ENCODE measurements around the gene HLA-C. TPM values are rescaled to one million over a fixed set of nuclear protein-coding genes. Genes with fewer than 3 reads are reported as not detected.

The HLA-C gene
- total and polyA plus RNA-seq, 2 donors (not counting 3 experiments of a cell fraction or from before 2014, with no cell fraction given): 109 to 287 TPM

DNA sequence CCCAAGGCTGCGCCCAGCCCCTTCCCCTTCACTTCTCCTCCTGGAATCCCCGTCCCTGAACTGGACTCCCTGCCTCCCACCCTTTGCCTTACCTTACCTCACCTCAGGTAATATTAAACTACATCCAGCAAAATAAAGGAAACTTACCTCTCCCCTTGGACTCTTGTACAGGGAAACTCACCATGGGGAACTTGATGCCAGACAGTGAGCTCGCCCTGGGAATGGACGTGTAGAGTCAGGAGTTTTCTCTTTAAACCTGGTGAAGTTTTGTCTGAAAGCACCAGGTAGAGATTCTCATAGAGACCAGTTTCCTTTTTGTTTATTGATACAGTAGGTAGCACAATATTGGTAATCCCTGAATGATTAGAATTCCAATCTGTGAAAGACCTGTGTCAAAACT lies 544 bp upstream of the HLA-C start:
- no peaks in the 10 kb centered on the region for H3K9me3 ChIP-seq (replicated peaks; ENCODE audit: control insufficient read depth, insufficient read depth, low read length)
- peaks cover 4% of the 10 kb centered on the region for H3K4me1 ChIP-seq (ENCODE audit: control insufficient read depth, extremely low read depth, insufficient read depth, low read length)
- H3K36me3 ChIP-seq (ENCODE audit: control insufficient read depth in 2 of 2, extremely low read depth in 1 of 2, insufficient read depth in 2 of 2, low read length in 2 of 2): peaks cover 0 to 3% of the 10 kb centered on the region in 2 experiments
- TSS peak; percentile 33 for BruUV-seq (replicated peaks)
- TF ChIP-seq MYC (IDR thresholded peaks at IDR 0.05; ENCODE audit: low read depth, low read length) (no peak), POLR2AphosphoS5 (IDR thresholded peaks at IDR 0.05; ENCODE audit: insufficient read depth, low read depth, low read length) (no peak)
- TF ChIP-seq, protein P1, sequence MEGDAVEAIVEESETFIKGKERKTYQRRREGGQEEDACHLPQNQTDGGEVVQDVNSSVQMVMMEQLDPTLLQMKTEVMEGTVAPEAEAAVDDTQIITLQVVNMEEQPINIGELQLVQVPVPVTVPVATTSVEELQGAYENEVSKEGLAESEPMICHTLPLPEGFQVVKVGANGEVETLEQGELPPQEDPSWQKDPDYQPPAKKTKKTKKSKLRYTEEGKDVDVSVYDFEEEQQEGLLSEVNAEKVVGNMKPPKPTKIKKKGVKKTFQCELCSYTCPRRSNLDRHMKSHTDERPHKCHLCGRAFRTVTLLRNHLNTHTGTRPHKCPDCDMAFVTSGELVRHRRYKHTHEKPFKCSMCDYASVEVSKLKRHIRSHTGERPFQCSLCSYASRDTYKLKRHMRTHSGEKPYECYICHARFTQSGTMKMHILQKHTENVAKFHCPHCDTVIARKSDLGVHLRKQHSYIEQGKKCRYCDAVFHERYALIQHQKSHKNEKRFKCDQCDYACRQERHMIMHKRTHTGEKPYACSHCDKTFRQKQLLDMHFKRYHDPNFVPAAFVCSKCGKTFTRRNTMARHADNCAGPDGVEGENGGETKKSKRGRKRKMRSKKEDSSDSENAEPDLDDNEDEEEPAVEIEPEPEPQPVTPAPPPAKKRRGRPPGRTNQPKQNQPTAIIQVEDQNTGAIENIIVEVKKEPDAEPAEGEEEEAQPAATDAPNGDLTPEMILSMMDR (IDR thresholded peaks at IDR 0.05; ENCODE audit: extremely low read depth in 1 of 2, insufficient read depth in 1 of 2, low read depth in 1 of 2, low read length in 2 of 2): no peak
- intact Hi-C loops (cut with micrococcal nuclease): loop anchor here (2.0 kb wide), 1 partner anchor 76 kb away; no protein-coding TSS in a partner anchor
- H4K20me1 ChIP-seq (replicated peaks; ENCODE audit: control insufficient read depth, extremely low read depth, insufficient read depth, low read length): no peaks in the 10 kb centered on the region
- no peak for FAIRE-seq
- peaks cover 5% of the 10 kb centered on the region for H3K79me2 ChIP-seq (ENCODE audit: control insufficient read depth, insufficient read depth, low read length)
- dilution Hi-C loops (cut with MboI; ENCODE audit: extremely low pct_ligation_motif_present, low sequenced_read_pairs): no loop called here
- no peak overlapping the region for H3K27ac ChIP-seq (ENCODE audit: insufficient read depth, low read depth, low read length)
- ChIA-PET CTCF (interaction anchor here (0.5 to 1.1 kb wide), 2 partner anchors 80 to 94 kb away, joined by 3 to 4 read pairs; no protein-coding TSS in a partner anchor), POLR2A (no interaction called here)
- no peak for DNase-seq (ENCODE audit: low read depth, low spot score)
- H3K4me2 ChIP-seq (ENCODE audit: insufficient read depth, low read length): peak overlapping the region; percentile 82
- H3K27me3 ChIP-seq (ENCODE audit: control insufficient read depth in 2 of 2, insufficient read depth in 2 of 2, low read length in 2 of 2): peaks cover 13 to 29% of the 10 kb centered on the region in 2 experiments
- H3K9ac ChIP-seq (replicated peaks; ENCODE audit: extremely low read depth, insufficient read depth, low read length): no peak overlapping the region
- no peaks in the 10 kb centered on the region for H3K9me1 ChIP-seq (replicated peaks; ENCODE audit: control insufficient read depth, extremely low read depth, insufficient read depth, low read length)
- H2AFZ ChIP-seq (ENCODE audit: low read depth, low read length): peak overlapping the region; percentile 99
- H3K4me3 ChIP-seq (replicated peaks in 1 of 3; ENCODE audit: insufficient read depth in 1 of 3, low read depth in 1 of 3, low read length in 3 of 3): peak overlapping the region; percentile 65 to 75 (median 70)

DNA sequence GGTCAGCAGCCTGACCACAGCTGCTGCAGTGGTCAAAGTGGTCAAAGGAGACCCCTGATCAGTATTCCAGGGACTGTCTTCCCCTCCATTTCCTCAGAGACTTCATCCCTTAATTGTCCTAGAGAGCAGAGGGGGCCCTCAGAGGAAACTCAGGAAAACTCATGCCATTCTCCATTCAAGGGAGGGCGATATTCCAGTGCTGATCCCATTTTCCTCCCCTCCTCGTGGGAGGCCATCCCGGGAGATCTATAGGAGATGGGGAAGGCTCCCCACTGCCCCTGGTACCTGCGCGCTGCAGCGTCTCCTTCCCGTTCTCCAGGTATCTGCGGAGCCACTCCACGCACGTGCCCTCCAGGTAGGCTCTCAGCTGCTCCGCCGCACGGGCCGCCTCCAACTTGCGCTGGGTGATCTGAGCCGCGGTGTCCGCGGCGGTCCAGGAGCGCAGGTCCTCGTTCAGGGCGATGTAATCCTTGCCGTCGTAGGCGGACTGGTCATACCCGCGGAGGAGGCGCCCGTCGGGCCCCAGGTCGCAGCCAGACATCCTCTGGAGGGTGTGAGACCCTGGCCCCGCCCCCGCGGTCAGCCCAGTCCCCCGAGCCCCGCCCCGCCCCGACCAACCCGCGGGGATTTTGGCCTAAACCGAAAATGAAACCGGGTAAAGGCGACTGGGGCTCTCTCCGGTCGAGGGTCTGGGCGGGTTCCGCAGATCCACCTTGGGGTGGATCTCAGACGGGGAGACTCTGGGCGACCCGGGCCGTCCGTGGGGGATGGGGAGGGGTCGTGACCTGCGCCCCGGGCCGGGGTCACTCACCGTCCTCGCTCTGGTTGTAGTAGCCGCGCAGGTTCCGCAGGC lies 878 bp downstream of the HLA-C start:
- H4K20me1 ChIP-seq (replicated peaks; ENCODE audit: control insufficient read depth, extremely low read depth, insufficient read depth, low read length): no peaks in the 10 kb centered on the region
- peaks cover 5% of the 10 kb centered on the region for H3K79me2 ChIP-seq (ENCODE audit: control insufficient read depth, insufficient read depth, low read length)
- H3K27me3 ChIP-seq (ENCODE audit: control insufficient read depth in 2 of 2, insufficient read depth in 2 of 2, low read length in 2 of 2): peaks cover 8 to 19% of the 10 kb centered on the region in 2 experiments
- H3K27ac ChIP-seq (ENCODE audit: insufficient read depth, low read depth, low read length): peak overlapping the region; percentile 73
- peak overlapping the region; percentile 65 to 75 (median 70) for H3K4me3 ChIP-seq (replicated peaks in 1 of 3; ENCODE audit: insufficient read depth in 1 of 3, low read depth in 1 of 3, low read length in 3 of 3)
- FAIRE-seq (peak; percentile 4), DNase-seq (ENCODE audit: low read depth, low spot score) (peak; percentile 47)
- TF ChIP-seq POLR2AphosphoS5 (IDR thresholded peaks at IDR 0.05; ENCODE audit: insufficient read depth, low read depth, low read length) (no peak), GATA2 (IDR thresholded peaks at IDR 0.05; ENCODE audit: insufficient read depth, insufficient read length, low read depth, low read length) (no peak), FOS (IDR thresholded peaks at IDR 0.05; ENCODE audit: borderline replicate concordance, insufficient read depth, low read length) (no peak), JUN (IDR thresholded peaks at IDR 0.05; ENCODE audit: borderline replicate concordance, insufficient read depth, insufficient read length, low read depth) (no peak), MYC (IDR thresholded peaks at IDR 0.05; ENCODE audit: low read depth, low read length) (no peak), POLR2A (IDR thresholded peaks at IDR 0.05; ENCODE audit: low read depth, low read length) (no peak), EZH2 (IDR thresholded peaks at IDR 0.05; ENCODE audit: borderline replicate concordance, low read depth, low read length, severe bottlenecking) (no peak)
- TF ChIP-seq, protein P2, sequence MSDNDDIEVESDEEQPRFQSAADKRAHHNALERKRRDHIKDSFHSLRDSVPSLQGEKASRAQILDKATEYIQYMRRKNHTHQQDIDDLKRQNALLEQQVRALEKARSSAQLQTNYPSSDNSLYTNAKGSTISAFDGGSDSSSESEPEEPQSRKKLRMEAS (IDR thresholded peaks at IDR 0.05; ENCODE audit: insufficient read depth, insufficient read length): no peak
- TF ChIP-seq, protein P1 (IDR thresholded peaks at IDR 0.05; ENCODE audit: extremely low read depth in 1 of 2, insufficient read depth in 1 of 2, low read depth in 1 of 2, low read length in 2 of 2): no peak
- intact Hi-C loops (cut with micrococcal nuclease): no loop called here
- BruUV-seq (replicated peaks): no TSS peak
- peak overlapping the region; percentile 82 for H3K4me2 ChIP-seq (ENCODE audit: insufficient read depth, low read length)
- H2AFZ ChIP-seq (ENCODE audit: low read depth, low read length): peak overlapping the region; percentile 73
- H3K9ac ChIP-seq (replicated peaks; ENCODE audit: extremely low read depth, insufficient read depth, low read length): peak overlapping the region; percentile 73
- peaks cover 4% of the 10 kb centered on the region for H3K4me1 ChIP-seq (ENCODE audit: control insufficient read depth, extremely low read depth, insufficient read depth, low read length)
- no peaks in the 10 kb centered on the region for H3K9me1 ChIP-seq (replicated peaks; ENCODE audit: control insufficient read depth, extremely low read depth, insufficient read depth, low read length)
- dilution Hi-C loops (cut with MboI; ENCODE audit: extremely low pct_ligation_motif_present, low sequenced_read_pairs): no loop called here
- H3K36me3 ChIP-seq (ENCODE audit: control insufficient read depth in 2 of 2, extremely low read depth in 1 of 2, insufficient read depth in 2 of 2, low read length in 2 of 2): peaks cover 0 to 3% of the 10 kb centered on the region in 2 experiments
- ChIA-PET POLR2A (no interaction called here), CTCF (no interaction called here)
- no peaks in the 10 kb centered on the region for H3K9me3 ChIP-seq (replicated peaks; ENCODE audit: control insufficient read depth, insufficient read depth, low read length)

Data from endothelial cell of umbilical vein (primary cell).